Liver (tissue), 9 donors: ENCODE results near the gene NGF. TPM values are rescaled to one million over a fixed set of nuclear protein-coding genes. Genes with fewer than 3 reads are reported as not detected.

ENCODE experiments used
- DNase-seq: peaks from one replicate; pipeline ENCODE4 v3.0.0-alpha.2; 2017; ENCODE audit warnings: low spot score
- H3K27ac ChIP-seq, 2 donors: one replicate each; pipeline ENCODE4 v1.7.0; 2013; ENCODE audit warnings: inconsistent platforms in 2 of 2, low read length in 2 of 2, control low read depth in 1 of 2, low read depth in 1 of 2, mild to moderate bottlenecking in 1 of 2
- H3K27me3 ChIP-seq, 4 donors: one replicate each; pipeline versions ENCODE4 v1.6.1 to v1.7.0; 2013; ENCODE audit warnings: low read length in 3 of 4, inconsistent platforms in 1 of 4, mild to moderate bottlenecking in 1 of 4, moderate library complexity in 1 of 4; ENCODE audit not compliant: control insufficient read depth in 4 of 4, insufficient read depth in 4 of 4
- H3K36me3 ChIP-seq, 4 donors: one replicate each; pipeline versions ENCODE4 v1.6.1 to v1.7.0; 2013; ENCODE audit warnings: low read length in 3 of 4, mild to moderate bottlenecking in 3 of 4, low read depth in 1 of 4, moderate library complexity in 1 of 4; ENCODE audit not compliant: control insufficient read depth in 4 of 4, insufficient read depth in 3 of 4
- H3K4me1 ChIP-seq, 4 donors: one replicate each; pipeline versions ENCODE4 v1.6.1 to v1.7.0; 2013; ENCODE audit warnings: low read length in 3 of 4, mild to moderate bottlenecking in 3 of 4, moderate library complexity in 1 of 4; ENCODE audit not compliant: control insufficient read depth in 4 of 4, insufficient read depth in 4 of 4
- H3K4me3 ChIP-seq, 3 donors: one replicate each; pipeline versions ENCODE4 v1.6.1 to v1.7.0; 2013; ENCODE audit warnings: low read length in 3 of 3, control low read depth in 1 of 3, low read depth in 1 of 3, mild to moderate bottlenecking in 1 of 3
- H3K9ac ChIP-seq, 2 donors: one replicate each; pipeline ENCODE4 v1.7.0; 2013; ENCODE audit warnings: low read length in 2 of 2, mild to moderate bottlenecking in 2 of 2, moderate library complexity in 2 of 2, control low read depth in 1 of 2, low read depth in 1 of 2
- H3K9me3 ChIP-seq, 4 donors: one replicate each; pipeline versions ENCODE4 v1.6.1 to v1.7.0; 2013; ENCODE audit warnings: low read length in 3 of 4; ENCODE audit not compliant: control insufficient read depth in 4 of 4
- ATF3 ChIP-seq: IDR thresholded peaks from 2 replicates; pipeline ENCODE4 v1.6.1; 2016; ENCODE audit warnings: antibody characterized with exemption
- CTCF ChIP-seq: fragments of 150-350 bp; IDR thresholded peaks from 2 replicates; pipeline ENCODE4 v1.5.1; 2017; ENCODE audit warnings: improper control_type of control experiment, low read depth, low read length; ENCODE audit not compliant: missing input control
- EGR1 ChIP-seq, 2 donors: IDR thresholded peaks; 2 replicates each; pipeline ENCODE4 v1.6.1; 2016 to 2018; ENCODE audit warnings: antibody characterized with exemption in 2 of 2, low read depth in 2 of 2
- FOXA2 ChIP-seq: IDR thresholded peaks from 2 replicates; pipeline ENCODE4 v1.6.1; 2016; ENCODE audit warnings: antibody characterized with exemption
- GABPA ChIP-seq, 2 donors: IDR thresholded peaks in 1 of 2; conservative IDR thresholded peaks in 1 of 2; 2 replicates each; pipeline ENCODE4 v1.6.1; 2016; ENCODE audit warnings: antibody characterized with exemption in 2 of 2, mild to moderate bottlenecking in 1 of 2, moderate library complexity in 1 of 2
- HNF4A ChIP-seq, 2 donors: conservative IDR thresholded peaks; 2 replicates each; pipeline ENCODE4 v1.6.1; 2016; ENCODE audit warnings: antibody characterized with exemption in 2 of 2, mild to moderate bottlenecking in 2 of 2
- HNF4G ChIP-seq: IDR thresholded peaks from 2 replicates; pipeline ENCODE4 v1.6.1; 2016; ENCODE audit warnings: antibody characterized with exemption
- JUND ChIP-seq, 2 donors: IDR thresholded peaks; 2 replicates each; pipeline ENCODE4 v1.6.1; 2016; ENCODE audit warnings: antibody characterized with exemption in 2 of 2
- MAX ChIP-seq: IDR thresholded peaks from 2 replicates; pipeline ENCODE4 v1.6.1; 2016; ENCODE audit warnings: antibody characterized with exemption
- NR2F2 ChIP-seq: IDR thresholded peaks from 2 replicates; pipeline ENCODE4 v1.6.1; 2016; ENCODE audit warnings: antibody characterized with exemption
- REST ChIP-seq: IDR thresholded peaks from 2 replicates; pipeline ENCODE4 v1.6.1; 2016; ENCODE audit warnings: antibody characterized with exemption, mild to moderate bottlenecking
- RXRA ChIP-seq, 2 donors: IDR thresholded peaks; 2 replicates each; pipeline ENCODE4 v1.6.1; 2017 to 2018; ENCODE audit warnings: antibody characterized with exemption in 2 of 2, mild to moderate bottlenecking in 1 of 2
- SP1 ChIP-seq: IDR thresholded peaks from 2 replicates; pipeline ENCODE4 v1.6.1; 2018; ENCODE audit warnings: antibody characterized with exemption, mild to moderate bottlenecking
- TAF1 ChIP-seq: conservative IDR thresholded peaks from 2 replicates; pipeline ENCODE4 v1.6.1; 2016; ENCODE audit warnings: antibody characterized with exemption, mild to moderate bottlenecking
- YY1 ChIP-seq: IDR thresholded peaks from 2 replicates; pipeline ENCODE4 v1.6.1; 2016; ENCODE audit warnings: antibody characterized with exemption, mild to moderate bottlenecking
- WGBS: extraction: QIAGEN DNeasy Blood & Tissue Kit; methylation state at CpG from one replicate; pipeline ENCODE4 v1.1.7; 2013; 5-methylcytosine and 5-hydroxymethylcytosine counted together
- polyA plus RNA-seq, 2 donors: library from polyadenylated mRNA; stranded (reverse) in 1 of 2; unstranded in 1 of 2; fragments of 200-250 nt in 1 of 2; fragments of >200 nt in 1 of 2; fragmentation: Nextera tagmentation in 1 of 2; extraction: Ambion mirVana in 1 of 2; gene quantifications; one replicate each; pipeline versions ENCODE4 v1.2.1 to v1.2.3, GENCODE V29; 2013 to 2015
- total RNA-seq, 2 donors: library from RNA; depleted of rRNA; stranded (reverse); fragments of >200 nt; gene quantifications; one replicate each; pipeline ENCODE4 v1.2.3, GENCODE V29; 2014
- donor health status: healthy.
- donor health status: healthy.
- donor health status: healthy.
- donor health status: healthy.
- donor health status: healthy.

NGF gene
- total and polyA plus RNA-seq, 4 donors, result 0.79 to 2.1 (median 1.2) TPM

GRCh38 chr1:115262886-115263285, 75.2 kb downstream of the NGF start:
- WGBS, result 62% methylated on average over 4 of the region's 4 CpGs
- H3K36me3 ChIP-seq, result no peaks in the 10 kb centered on the region
- no peak for TF ChIP-seq TAF1
- TF ChIP-seq FOXA2, result no peak
- no peak for TF ChIP-seq CTCF
- TF ChIP-seq SP1, result no peak
- TF ChIP-seq ATF3, result no peak
- TF ChIP-seq YY1, result no peak
- no peak for TF ChIP-seq JUND (IDR thresholded peaks at IDR 0.05)
- TF ChIP-seq HNF4G, result no peak
- TF ChIP-seq GABPA (IDR thresholded peaks at IDR 0.05 in 1 of 2, conservative IDR thresholded peaks at IDR 0.05 in 1 of 2), result no peak
- no peak for TF ChIP-seq NR2F2
- no peak for TF ChIP-seq RXRA (IDR thresholded peaks at IDR 0.05)
- TF ChIP-seq HNF4A (conservative IDR thresholded peaks at IDR 0.05), result no peak
- no peak for TF ChIP-seq REST
- TF ChIP-seq MAX, result no peak

GRCh38 chr1:115261496-115261895, 76.6 kb downstream of the NGF start:
- no peak for DNase-seq
- H3K27ac ChIP-seq, result no peak overlapping the region
- TF ChIP-seq GABPA (IDR thresholded peaks at IDR 0.05 in 1 of 2, conservative IDR thresholded peaks at IDR 0.05 in 1 of 2), result no peak
- TF ChIP-seq JUND (IDR thresholded peaks at IDR 0.05), result no peak
- no peak for TF ChIP-seq EGR1 (IDR thresholded peaks at IDR 0.05; ENCODE audit: low read depth in 2 of 2)
- TF ChIP-seq CTCF, result no peak
- no peak for TF ChIP-seq REST
- WGBS, result 57% methylated on average over 1 of the region's 1 CpG
- no peak overlapping the region for H3K9ac ChIP-seq
- H3K36me3 ChIP-seq, result no peaks in the 10 kb centered on the region
- H3K9me3 ChIP-seq, result peaks cover 4 to 9% (median 7%) of the 10 kb centered on the region in 4 donors
- H3K4me3 ChIP-seq, result no peak overlapping the region
- H3K27me3 ChIP-seq, result no peaks in the 10 kb centered on the region
- H3K4me1 ChIP-seq, result no peaks in the 10 kb centered on the region

More at GRCh38 chr1:115262886-115263285, 75.2 kb downstream of the NGF start:
- Histone ChIP-seq H3K9me3 (peaks cover 3 to 6% (median 5%) of the 10 kb centered on the region in 4 donors), H3K27ac (no peak overlapping the region), H3K27me3 (no peaks in the 10 kb centered on the region), H3K4me3 (no peak overlapping the region), H3K4me1 (no peaks in the 10 kb centered on the region), H3K9ac (no peak overlapping the region)
- DNase-seq, result no peak
